HG02970 (cell line): Measurements from ENCODE around the gene ITGB5.

ENCODE experiments used
- ATAC-seq: cut with Tn5 transposase; IDR thresholded peaks from one replicate; pipeline ENCODE4 v1.9.1; 2021; ENCODE audit warnings: mild to moderate bottlenecking, moderate library complexity, moderate number of reproducible peaks; ENCODE audit not compliant: unreplicated experiment, low FRiP score

ITGB5 gene

GRCh38 chr3:124896824-124897526 lies 9.8 kb upstream of the ITGB5 start:
- no peak for ATAC-seq

DNA sequence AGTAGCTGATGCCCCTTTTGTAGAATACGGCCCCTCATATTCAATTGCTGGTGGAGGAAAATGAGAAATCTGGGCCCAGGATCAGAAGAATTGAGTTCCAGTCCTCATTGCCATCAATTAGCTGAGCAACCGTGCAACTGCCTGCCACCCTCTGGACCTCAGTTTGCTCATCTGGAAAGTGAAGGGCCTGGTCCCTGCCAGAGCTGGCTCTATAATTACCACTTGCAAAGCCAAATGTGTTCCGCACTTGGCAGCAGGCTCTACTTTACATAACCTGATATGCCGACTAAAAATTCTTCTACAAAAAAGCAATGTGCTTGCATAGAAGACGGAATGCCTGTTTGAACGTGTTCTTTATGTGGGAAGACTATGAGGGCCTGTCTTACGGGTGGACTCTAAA lies 8.6 kb upstream of the ITGB5 start:
- ATAC-seq: no peak

- ATAC-seq: no peak
These were observed 6.4 kb upstream of the ITGB5 start for GRCh38 chr3:124893526-124893925.

GRCh38 chr3:124890573-124891190 lies 3.5 kb upstream of the ITGB5 start:
- no peak for ATAC-seq

- no peak for ATAC-seq
These were observed 1.6 kb upstream of the ITGB5 start for GRCh38 chr3:124888482-124889441.

DNA sequence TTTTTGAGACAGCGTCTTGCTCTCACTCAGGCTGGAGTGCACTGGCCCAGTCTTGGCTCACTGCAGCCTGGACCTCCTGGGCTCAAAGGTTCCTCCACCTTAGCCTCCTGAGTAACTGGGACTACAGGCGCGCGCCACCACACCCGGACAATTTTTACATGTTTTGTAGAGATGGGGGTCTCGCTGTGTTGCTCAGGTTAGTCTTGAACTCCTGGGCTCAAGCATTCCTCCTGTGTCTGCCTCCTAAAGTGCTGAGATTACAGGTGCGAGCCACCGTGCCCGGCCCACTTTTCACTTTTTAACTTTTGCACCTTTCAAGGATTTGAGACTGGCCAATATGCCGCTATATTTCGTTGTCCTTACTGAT lies 750 bp upstream of the ITGB5 start:
- ATAC-seq: no peak

DNA sequence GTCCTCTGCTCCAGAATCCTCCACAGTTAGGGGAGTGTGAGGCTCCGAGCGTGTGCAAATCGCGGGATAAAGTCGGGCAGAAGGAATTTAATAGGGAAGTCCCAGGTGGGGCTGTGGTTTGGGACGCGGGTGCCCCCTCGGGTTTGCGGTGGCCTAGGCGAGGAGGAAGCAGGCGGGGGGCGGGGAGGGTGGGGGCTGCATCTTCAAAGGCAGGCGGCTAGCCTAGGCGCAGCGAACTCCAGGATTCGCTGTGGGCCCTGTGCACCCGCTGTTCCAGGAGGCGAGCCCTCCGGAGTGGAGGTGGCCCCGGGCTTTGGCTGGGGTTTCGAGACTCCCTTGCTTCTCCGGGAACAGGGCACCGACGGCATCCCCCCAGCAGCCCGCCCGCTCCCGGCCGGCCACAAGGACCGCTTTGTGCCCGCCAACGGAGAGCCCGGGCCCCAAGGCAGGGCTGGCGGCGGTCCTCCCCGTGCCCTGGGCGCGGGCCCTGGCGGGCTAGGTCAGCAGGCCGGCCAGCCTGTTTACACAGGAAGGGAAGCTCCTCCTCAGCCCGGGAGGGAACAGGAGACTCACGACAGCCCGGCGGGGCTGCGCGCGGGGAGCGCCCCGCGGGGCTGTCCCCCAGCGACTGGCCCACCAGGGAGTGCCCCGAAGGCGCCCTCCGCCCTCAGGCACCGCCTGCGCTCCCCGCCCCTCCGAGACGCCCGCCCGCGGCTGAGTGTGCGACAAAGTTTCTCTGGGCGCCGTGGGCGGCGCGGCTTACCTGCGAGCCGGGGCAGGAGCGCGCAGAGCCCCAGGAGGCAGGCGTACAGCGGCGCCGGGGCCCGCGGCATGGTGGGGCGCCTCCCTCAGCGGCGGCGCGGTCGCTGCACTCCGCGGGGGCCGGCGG lies 753 bp downstream of the ITGB5 start:
- ATAC-seq: peak; percentile 41

GRCh38 chr3:124885466-124886167 lies 1.5 kb downstream of the ITGB5 start:
- no peak for ATAC-seq

- no peak for ATAC-seq
These were observed 2.6 kb downstream of the ITGB5 start for GRCh38 chr3:124884474-124885101.

GRCh38 chr3:124883766-124884473 lies 3.2 kb downstream of the ITGB5 start:
- ATAC-seq: no peak

- ATAC-seq: no peak
These were observed 4.1 kb downstream of the ITGB5 start for GRCh38 chr3:124882816-124883747.

DNA sequence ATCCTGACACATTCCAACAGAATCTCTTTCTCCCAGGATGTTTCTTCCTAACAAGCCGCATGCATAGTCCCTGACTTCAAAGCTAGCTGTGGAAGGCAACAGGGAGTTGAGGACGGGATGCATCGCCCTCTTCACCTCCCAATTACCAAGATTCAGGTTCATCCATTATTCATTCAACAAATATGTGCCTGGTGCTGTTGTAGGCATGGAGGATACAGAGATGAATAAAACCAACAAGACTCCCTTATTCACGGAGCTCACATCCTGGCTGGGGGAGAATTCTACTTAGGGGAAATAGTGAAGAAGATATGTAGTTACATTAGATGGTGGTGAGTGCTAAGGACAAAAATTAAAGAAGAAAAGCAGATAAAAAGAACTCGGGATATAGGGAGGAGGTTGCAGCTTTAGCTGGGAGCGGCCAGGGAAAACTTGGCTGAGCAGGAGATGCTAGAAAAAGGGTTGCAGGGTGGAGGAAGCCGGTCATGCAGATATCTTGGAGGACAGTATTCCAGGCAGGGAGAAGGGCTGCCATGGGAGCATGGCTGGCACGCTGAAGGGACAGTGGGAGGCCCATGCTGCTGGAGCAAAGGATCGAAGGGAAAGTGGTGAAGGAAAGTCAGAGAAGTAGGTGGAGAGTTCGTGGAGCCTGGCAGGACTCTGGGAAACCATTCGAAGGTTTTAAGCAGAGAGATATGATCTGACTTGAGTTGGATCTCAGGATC lies 5.0 kb downstream of the ITGB5 start:
- ATAC-seq: no peak

GRCh38 chr3:124879337-124879680 lies 7.9 kb downstream of the ITGB5 start:
- no peak for ATAC-seq

DNA sequence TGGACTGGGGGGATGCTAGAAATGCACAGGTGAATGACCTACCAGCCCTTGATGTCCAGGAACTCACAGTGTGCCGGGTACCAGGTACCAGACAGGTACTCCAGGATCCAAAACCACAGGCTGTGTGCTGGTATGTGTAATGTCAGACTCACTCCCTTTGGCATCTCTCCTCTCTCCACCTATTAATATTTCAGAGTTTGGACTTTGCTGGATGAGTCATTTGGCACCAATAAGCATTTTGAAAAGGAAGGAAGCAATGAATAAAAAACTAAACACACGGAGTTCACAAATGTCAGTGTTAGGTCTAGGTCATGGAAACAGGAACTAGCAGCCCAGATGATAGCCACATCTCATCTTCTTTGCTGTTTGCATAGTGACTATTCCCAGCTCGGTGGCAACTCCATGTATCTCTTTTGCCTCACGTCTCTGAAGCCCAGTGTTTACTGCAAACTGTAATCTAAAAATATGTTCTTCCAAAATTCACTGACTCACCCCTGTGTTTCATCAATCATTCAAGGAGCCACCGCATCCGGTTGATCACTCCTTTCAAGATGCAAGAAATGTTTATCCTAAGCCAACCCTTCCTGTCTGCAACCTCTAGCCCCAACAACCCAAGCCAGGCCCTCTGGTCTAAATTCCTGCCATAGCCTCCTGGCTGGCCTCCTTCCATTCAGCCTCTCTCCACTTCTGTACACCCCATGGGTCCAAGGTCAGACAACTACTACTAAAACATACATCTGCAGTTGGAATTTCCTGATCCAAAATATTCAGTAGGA lies 8.4 kb downstream of the ITGB5 start:
- ATAC-seq: no peak

GRCh38 chr3:124877674-124878073 lies 9.5 kb downstream of the ITGB5 start:
- no peak for ATAC-seq

DNA sequence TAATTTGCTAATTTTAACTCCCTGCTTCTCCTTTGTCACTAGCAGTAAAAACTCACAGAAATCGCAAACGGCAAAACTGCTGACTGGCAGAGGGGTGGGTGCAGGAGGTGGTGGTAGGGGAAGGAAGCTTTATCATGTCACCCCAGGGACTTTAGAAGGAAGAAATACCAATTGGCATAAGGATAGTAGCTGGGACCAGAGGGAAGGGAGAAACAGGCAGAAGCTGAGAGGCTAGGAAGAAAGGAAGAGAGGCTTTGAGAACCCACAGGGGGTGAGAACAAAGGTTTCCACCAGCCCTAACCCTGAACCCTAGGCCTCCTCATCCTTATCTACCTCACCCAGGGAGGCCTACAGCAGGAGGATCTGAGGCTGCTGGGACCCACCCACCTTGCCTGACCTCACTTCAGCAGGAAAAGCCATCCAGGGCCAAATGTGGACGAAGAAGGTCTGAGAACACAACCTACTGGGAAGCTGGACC lies 10.7 kb downstream of the ITGB5 start:
- no peak for ATAC-seq
